Measurements from ENCODE around the gene PHF19.

DNA sequence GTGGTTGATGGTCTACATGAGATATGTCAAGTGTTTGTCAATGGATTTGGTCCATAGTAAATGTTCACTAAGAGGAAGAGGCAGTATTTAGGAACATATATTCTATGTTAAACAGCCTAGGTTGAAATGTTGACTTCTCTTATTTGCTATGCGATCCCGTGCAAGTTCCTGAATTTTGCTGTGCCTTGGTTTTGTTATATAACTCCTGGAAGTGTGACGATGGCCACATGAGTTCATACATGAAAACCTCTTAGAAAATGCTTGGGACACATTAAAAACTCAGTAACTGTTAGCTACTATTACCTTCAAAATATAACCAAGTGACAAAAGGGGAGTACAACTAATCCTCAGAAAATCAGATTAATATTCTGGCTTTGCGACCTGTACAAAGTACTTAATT, 61.9 kb downstream of the PHF19 start:
- TF ChIP-seq, protein P1, sequence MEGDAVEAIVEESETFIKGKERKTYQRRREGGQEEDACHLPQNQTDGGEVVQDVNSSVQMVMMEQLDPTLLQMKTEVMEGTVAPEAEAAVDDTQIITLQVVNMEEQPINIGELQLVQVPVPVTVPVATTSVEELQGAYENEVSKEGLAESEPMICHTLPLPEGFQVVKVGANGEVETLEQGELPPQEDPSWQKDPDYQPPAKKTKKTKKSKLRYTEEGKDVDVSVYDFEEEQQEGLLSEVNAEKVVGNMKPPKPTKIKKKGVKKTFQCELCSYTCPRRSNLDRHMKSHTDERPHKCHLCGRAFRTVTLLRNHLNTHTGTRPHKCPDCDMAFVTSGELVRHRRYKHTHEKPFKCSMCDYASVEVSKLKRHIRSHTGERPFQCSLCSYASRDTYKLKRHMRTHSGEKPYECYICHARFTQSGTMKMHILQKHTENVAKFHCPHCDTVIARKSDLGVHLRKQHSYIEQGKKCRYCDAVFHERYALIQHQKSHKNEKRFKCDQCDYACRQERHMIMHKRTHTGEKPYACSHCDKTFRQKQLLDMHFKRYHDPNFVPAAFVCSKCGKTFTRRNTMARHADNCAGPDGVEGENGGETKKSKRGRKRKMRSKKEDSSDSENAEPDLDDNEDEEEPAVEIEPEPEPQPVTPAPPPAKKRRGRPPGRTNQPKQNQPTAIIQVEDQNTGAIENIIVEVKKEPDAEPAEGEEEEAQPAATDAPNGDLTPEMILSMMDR (optimal IDR thresholded peaks at IDR 0.05 in 1 of 3, IDR thresholded peaks at IDR 0.05 in 1 of 3, conservative IDR thresholded peaks at IDR 0.05 in 1 of 3; ENCODE audit: extremely low read depth in 1 of 3, insufficient read depth in 2 of 3, low read length in 3 of 3), result no peak
- no peak for TF ChIP-seq EZH2 (IDR thresholded peaks at IDR 0.05; ENCODE audit: low read length)
